ENCODE data around the gene CLSTN2.

Gene CLSTN2

GRCh38 chr3:140270329-140270728, 335.3 kb downstream of the CLSTN2 start:
- DNase-seq (ENCODE audit: low read depth in 2 of 2, low spot score in 1 of 2): no peak

GRCh38 chr3:140273542-140274195, 338.7 kb downstream of the CLSTN2 start:
- DNase-seq (ENCODE audit: low read depth in 2 of 2, low spot score in 1 of 2): no peak

- DNase-seq (ENCODE audit: low read depth in 2 of 2, low spot score in 1 of 2): no peak
Measured at GRCh38 chr3:140274429-140274828, 339.4 kb downstream of the CLSTN2 start.

- no peak for DNase-seq (ENCODE audit: low read depth in 2 of 2, low spot score in 1 of 2)
Measured at GRCh38 chr3:140276703-140277102, 341.7 kb downstream of the CLSTN2 start.

- no peak for DNase-seq (ENCODE audit: low read depth in 2 of 2, low spot score in 1 of 2)
Measured at GRCh38 chr3:140277886-140278285, 342.9 kb downstream of the CLSTN2 start.

GRCh38 chr3:140284372-140284771, 349.4 kb downstream of the CLSTN2 start:
- DNase-seq (ENCODE audit: low read depth in 2 of 2, low spot score in 1 of 2): no peak

- DNase-seq (ENCODE audit: low read depth in 2 of 2, low spot score in 1 of 2): no peak
Measured at GRCh38 chr3:140285380-140285779, 350.4 kb downstream of the CLSTN2 start.

- DNase-seq (ENCODE audit: low read depth in 2 of 2, low spot score in 1 of 2): no peak
Measured at GRCh38 chr3:140288595-140288994, 353.6 kb downstream of the CLSTN2 start.

GRCh38 chr3:140290105-140290504, 355.1 kb downstream of the CLSTN2 start:
- no peak for DNase-seq (ENCODE audit: low read depth in 2 of 2, low spot score in 1 of 2)

- DNase-seq (ENCODE audit: low read depth in 2 of 2, low spot score in 1 of 2): no peak
Measured at GRCh38 chr3:140292170-140292569, 357.2 kb downstream of the CLSTN2 start.

- DNase-seq (ENCODE audit: low read depth in 2 of 2, low spot score in 1 of 2): no peak
Measured at GRCh38 chr3:140292684-140293083, 357.7 kb downstream of the CLSTN2 start.

- DNase-seq (ENCODE audit: low read depth in 2 of 2, low spot score in 1 of 2): no peak
Measured at GRCh38 chr3:140294058-140294457, 359.1 kb downstream of the CLSTN2 start.

- DNase-seq (ENCODE audit: low read depth in 2 of 2, low spot score in 1 of 2): no peak
Measured at GRCh38 chr3:140296796-140297352, 361.9 kb downstream of the CLSTN2 start.

GRCh38 chr3:140298043-140298442, 363.1 kb downstream of the CLSTN2 start:
- no peak for DNase-seq (ENCODE audit: low read depth in 2 of 2, low spot score in 1 of 2)

GRCh38 chr3:140298569-140299070, 363.6 kb downstream of the CLSTN2 start:
- no peak for DNase-seq (ENCODE audit: low read depth in 2 of 2, low spot score in 1 of 2)

- DNase-seq (ENCODE audit: low read depth in 2 of 2, low spot score in 1 of 2): no peak
Measured at GRCh38 chr3:140303875-140304274, 368.9 kb downstream of the CLSTN2 start.

- DNase-seq (ENCODE audit: low read depth in 2 of 2, low spot score in 1 of 2): no peak
Measured at GRCh38 chr3:140308535-140308934, 373.6 kb downstream of the CLSTN2 start.

GRCh38 chr3:140311428-140311827, 376.4 kb downstream of the CLSTN2 start:
- no peak for DNase-seq (ENCODE audit: low read depth in 2 of 2, low spot score in 1 of 2)

GRCh38 chr3:140315955-140316354, 381.0 kb downstream of the CLSTN2 start:
- no peak for DNase-seq (ENCODE audit: low read depth in 2 of 2, low spot score in 1 of 2)

- DNase-seq (ENCODE audit: low read depth in 2 of 2, low spot score in 1 of 2): no peak
Measured at GRCh38 chr3:140316466-140316865, 381.5 kb downstream of the CLSTN2 start.

GRCh38 chr3:140316868-140317400, 381.9 kb downstream of the CLSTN2 start:
- no peak for DNase-seq (ENCODE audit: low read depth in 2 of 2, low spot score in 1 of 2)

- no peak for DNase-seq (ENCODE audit: low read depth in 2 of 2, low spot score in 1 of 2)
Measured at GRCh38 chr3:140319739-140320138, 384.8 kb downstream of the CLSTN2 start.

GRCh38 chr3:140323561-140323960, 388.6 kb downstream of the CLSTN2 start:
- DNase-seq (ENCODE audit: low read depth in 2 of 2, low spot score in 1 of 2): no peak
